A549 (cell line): ENCODE results near the gene DDX55. TPM values are rescaled to one million over a fixed set of nuclear protein-coding genes. Genes with fewer than 3 reads are reported as not detected.
"Not testable (repeated sequence)": the region's sequence is repeated elsewhere in the genome, so short reads cannot be mapped to it uniquely, and the experiment has no call there.

ENCODE experiments used
- ATAC-seq, 2 experiments: fragments of 200-7000 bp in 1 of 2; fragments of >200 bp in 1 of 2; cut with Nextera tagmentation in 1 of 2; cut with Tn5 transposase in 1 of 2; 3 replicates each; pipeline versions ENCODE4 v1.8.0 to v1.9.1; 2018 to 2020; ENCODE audit warnings: mild to moderate bottlenecking in 1 of 2, moderate library complexity in 1 of 2
- CTCF ChIA-PET: fragments of 300-600 bp; sonication (Branson Sonifier 250); formaldehyde crosslinking; extraction: SDS; loops from one replicate; lab custom pipeline; 2021; ENCODE audit warnings: antibody characterized with exemption, inconsistent platforms; lab: Yijun Ruan, JAX
- POLR2A ChIA-PET: fragments of 350-600 bp; formaldehyde crosslinking; extraction: SDS; loops from one replicate; lab custom pipeline; 2021; ENCODE audit warnings: antibody characterized with exemption, inconsistent platforms; lab: Yijun Ruan, JAX
- DNase-seq, 2 experiments: peaks; one replicate each; pipeline versions ENCODE4 v3.0.0 to v3.0.0-alpha.2; 2011 to 2016; ENCODE audit warnings: low read depth in 1 of 2, low spot score in 1 of 2
- FAIRE-seq: peaks from 2 replicates; lab custom pipeline; 2011; peaks lifted over from hg19 to GRCh38; lab: Jason Lieb, UNC
- H3K27ac ChIP-seq, 2 experiments: fragments of >200 bp; sonication (Bioruptor Twin); formaldehyde crosslinking; 3 replicates each; pipeline ENCODE4 v1.5.1; 2016 to 2017
- H3K4me1 ChIP-seq: fragments of >200 bp; sonication (Bioruptor Twin); formaldehyde crosslinking; 3 replicates; pipeline ENCODE4 v1.6.1; 2016
- H3K4me2 ChIP-seq: fragments of >200 bp; sonication (Bioruptor Twin); formaldehyde crosslinking; 3 replicates; pipeline ENCODE4 v1.6.1; 2016
- H3K4me3 ChIP-seq: fragments of >200 bp; sonication (Bioruptor Twin); formaldehyde crosslinking; 3 replicates; pipeline ENCODE4 v1.5.1; 2016
- H3K9me3 ChIP-seq: fragments of >200 bp; sonication (Bioruptor Twin); formaldehyde crosslinking; 3 replicates; pipeline ENCODE4 v1.6.1; 2016
- CHD2 ChIP-seq: fragments of 150-350 bp; IDR thresholded peaks from 2 replicates; pipeline ENCODE4 v1.6.1; 2014; ENCODE audit warnings: low read length; ENCODE audit not compliant: partially characterized antibody
- FOXS1 ChIP-seq: fragments of 250-450 bp; sonication (Bioruptor Pico); IDR thresholded peaks from 2 replicates; pipeline ENCODE4 v1.5.0; 2020; ENCODE audit warnings: mild to moderate bottlenecking, moderate library complexity
- HDAC2 ChIP-seq: fragments of 200-600 bp; sonication (generic); IDR thresholded peaks from 2 replicates; pipeline ENCODE4 v1.6.1; 2016
- MAFK ChIP-seq: fragments of 450-650 bp; IDR thresholded peaks from 2 replicates; pipeline ENCODE4 v1.6.1; 2014; ENCODE audit not compliant: partially characterized antibody
- NR3C1 ChIP-seq: fragments of >200 bp; sonication (Bioruptor Twin); formaldehyde crosslinking; IDR thresholded peaks from 3 replicates; pipeline ENCODE4 v1.6.1; 2017
- PHF8 ChIP-seq: fragments of 200-600 bp; sonication (generic); IDR thresholded peaks from 2 replicates; pipeline ENCODE4 v1.6.1; 2016; ENCODE audit warnings: low read depth, mild to moderate bottlenecking, antibody characterized with exemption, moderate library complexity, borderline replicate concordance
- RARB ChIP-seq: fragments of 250-450 bp; sonication (Bioruptor Pico); IDR thresholded peaks from 2 replicates; pipeline ENCODE4 v1.8.0; 2021; ENCODE audit warnings: mild to moderate bottlenecking, moderate library complexity
- SMC3 ChIP-seq: fragments of >200 bp; sonication (Bioruptor Twin); formaldehyde crosslinking; IDR thresholded peaks from 3 replicates; pipeline ENCODE4 v1.6.1; 2018; ENCODE audit warnings: inconsistent platforms
- SREBF2 ChIP-seq: fragments of 450-650 bp; IDR thresholded peaks from 2 replicates; pipeline ENCODE4 v1.6.1; 2014; ENCODE audit warnings: mild to moderate bottlenecking, moderate library complexity
- ZC3H11A ChIP-seq: fragments of 450-650 bp; IDR thresholded peaks from 2 replicates; pipeline ENCODE4 v1.6.1; 2014; ENCODE audit warnings: antibody characterized with exemption, mild to moderate bottlenecking
- ZFP36 ChIP-seq: fragments of 450-650 bp; IDR thresholded peaks from 2 replicates; pipeline ENCODE4 v1.6.1; 2014; ENCODE audit warnings: borderline replicate concordance; ENCODE audit not compliant: partially characterized antibody
- ZNF302 ChIP-seq: fragments of 250-450 bp; sonication (Bioruptor Pico); IDR thresholded peaks from 2 replicates; pipeline ENCODE4 v1.9.0; 2021; ENCODE audit warnings: inconsistent platforms, mild to moderate bottlenecking, moderate library complexity
- WGBS: methylation state at CpG from one replicate; pipeline ENCODE4 v1.1.6; 2017; ENCODE audit errors: missing lambda C conversion rate; 5-methylcytosine and 5-hydroxymethylcytosine counted together
- polyA plus RNA-seq, 4 experiments: library from polyadenylated mRNA; depleted of rRNA in 3 of 4; stranded (reverse); fragments of >200 nt; fragmentation: RNase III in 1 of 4; extraction: RNeasy Plus Mini Kit Qiagen cat#74134 plus additional on column Dnase treatment in 1 of 4; gene quantifications; 2 replicates in 3 of 4; 3 replicates in 1 of 4; pipeline ENCODE4 v1.2.3, GENCODE V29; 2011 to 2017
- TF ChIP-seq, protein P1 (sequence below): fragments of 200-600 bp; sonication (generic); IDR thresholded peaks from 2 replicates; pipeline ENCODE4 v1.6.1; 2016; ENCODE audit warnings: antibody characterized with exemption, mild to moderate bottlenecking, moderate library complexity
- TF ChIP-seq, protein P2 (sequence below): fragments of 150-350 bp; IDR thresholded peaks from 2 replicates; pipeline ENCODE4 v1.6.1; 2014; ENCODE audit warnings: low read depth, mild to moderate bottlenecking, low read length
- TF ChIP-seq, protein P3 (sequence below): IDR thresholded peaks from 2 replicates; pipeline ENCODE4 v1.6.1; 2012
- TF ChIP-seq, protein P4 (sequence below): fragments of 450-650 bp; IDR thresholded peaks from 2 replicates; pipeline ENCODE4 v1.6.1; 2014; ENCODE audit warnings: antibody characterized with exemption

The DDX55 gene
- polyA plus RNA-seq, 2 of the 4 experiments (the other 2 are of a cell fraction), result 37.5 to 63.4 TPM

DNA sequence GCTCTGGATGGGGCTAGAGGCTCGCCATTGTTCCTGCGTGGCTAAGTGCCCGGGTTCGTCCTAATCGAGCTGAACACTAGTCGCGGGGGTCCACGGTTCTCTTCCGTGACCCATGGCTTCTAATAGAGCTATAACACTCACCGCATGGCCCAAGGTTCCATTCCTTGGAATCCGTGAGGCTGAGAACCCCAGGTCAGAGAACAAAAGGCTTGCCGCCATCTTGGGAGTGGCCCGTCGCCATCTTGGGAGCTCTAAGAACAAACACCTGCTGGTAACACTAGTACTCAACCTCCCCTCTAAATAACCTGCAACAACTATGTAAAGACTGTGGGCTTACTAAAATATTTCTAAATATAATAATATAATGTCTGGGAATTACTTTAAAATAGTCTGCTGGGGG lies 43.4 kb upstream of the DDX55 start:
- 86% methylated on average over 13 of the region's 14 CpGs for WGBS
- POLR2A ChIA-PET, H3K9me3 ChIP-seq, H3K4me1 ChIP-seq, FAIRE-seq, ATAC-seq, H3K4me3 ChIP-seq, DNase-seq, H3K27ac ChIP-seq, H3K4me2 ChIP-seq: not testable (repeated sequence)
- CTCF ChIA-PET, result interaction anchor here (2.6 kb wide), 1 partner anchor 24 kb away, joined by 12 read pairs; no protein-coding TSS in a partner anchor

DNA sequence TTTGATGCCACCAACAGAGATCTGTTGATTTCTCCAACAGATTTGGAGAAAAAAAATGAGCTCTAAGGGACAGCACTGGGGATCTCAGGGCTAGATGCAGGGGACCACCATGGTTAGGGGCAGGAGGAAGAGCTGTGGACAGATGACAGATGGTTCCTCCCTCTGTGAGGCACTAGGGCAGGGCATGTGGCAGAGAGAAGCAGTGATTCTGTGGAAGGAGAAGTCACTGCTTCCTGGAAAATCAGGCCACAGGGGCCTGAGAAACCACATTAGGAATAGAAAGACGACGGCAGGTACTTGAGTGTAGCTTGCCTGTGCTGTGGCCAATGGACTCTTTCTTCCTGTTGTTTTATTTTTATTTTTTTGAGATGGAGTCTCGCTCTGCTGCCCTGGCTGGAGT lies 42.4 kb upstream of the DDX55 start:
- Histone ChIP-seq H3K4me2 (no peak overlapping the region), H3K4me1 (no peaks in the 10 kb centered on the region), H3K4me3 (no peak overlapping the region), H3K27ac (no peak overlapping the region), H3K9me3 (no peaks in the 10 kb centered on the region)
- 78% methylated on average over 3 of the region's 3 CpGs for WGBS
- TF ChIP-seq FOXS1 (CRISPR knock-in tag) (no peak), ZC3H11A (no peak), RARB (no peak), SREBF2 (no peak), CHD2 (no peak), ZFP36 (no peak), NR3C1 (no peak), HDAC2 (no peak), ZNF302 (CRISPR knock-in tag) (no peak)
- TF ChIP-seq, protein P1, sequence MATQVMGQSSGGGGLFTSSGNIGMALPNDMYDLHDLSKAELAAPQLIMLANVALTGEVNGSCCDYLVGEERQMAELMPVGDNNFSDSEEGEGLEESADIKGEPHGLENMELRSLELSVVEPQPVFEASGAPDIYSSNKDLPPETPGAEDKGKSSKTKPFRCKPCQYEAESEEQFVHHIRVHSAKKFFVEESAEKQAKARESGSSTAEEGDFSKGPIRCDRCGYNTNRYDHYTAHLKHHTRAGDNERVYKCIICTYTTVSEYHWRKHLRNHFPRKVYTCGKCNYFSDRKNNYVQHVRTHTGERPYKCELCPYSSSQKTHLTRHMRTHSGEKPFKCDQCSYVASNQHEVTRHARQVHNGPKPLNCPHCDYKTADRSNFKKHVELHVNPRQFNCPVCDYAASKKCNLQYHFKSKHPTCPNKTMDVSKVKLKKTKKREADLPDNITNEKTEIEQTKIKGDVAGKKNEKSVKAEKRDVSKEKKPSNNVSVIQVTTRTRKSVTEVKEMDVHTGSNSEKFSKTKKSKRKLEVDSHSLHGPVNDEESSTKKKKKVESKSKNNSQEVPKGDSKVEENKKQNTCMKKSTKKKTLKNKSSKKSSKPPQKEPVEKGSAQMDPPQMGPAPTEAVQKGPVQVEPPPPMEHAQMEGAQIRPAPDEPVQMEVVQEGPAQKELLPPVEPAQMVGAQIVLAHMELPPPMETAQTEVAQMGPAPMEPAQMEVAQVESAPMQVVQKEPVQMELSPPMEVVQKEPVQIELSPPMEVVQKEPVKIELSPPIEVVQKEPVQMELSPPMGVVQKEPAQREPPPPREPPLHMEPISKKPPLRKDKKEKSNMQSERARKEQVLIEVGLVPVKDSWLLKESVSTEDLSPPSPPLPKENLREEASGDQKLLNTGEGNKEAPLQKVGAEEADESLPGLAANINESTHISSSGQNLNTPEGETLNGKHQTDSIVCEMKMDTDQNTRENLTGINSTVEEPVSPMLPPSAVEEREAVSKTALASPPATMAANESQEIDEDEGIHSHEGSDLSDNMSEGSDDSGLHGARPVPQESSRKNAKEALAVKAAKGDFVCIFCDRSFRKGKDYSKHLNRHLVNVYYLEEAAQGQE, result no peak
- TF ChIP-seq, protein P2, sequence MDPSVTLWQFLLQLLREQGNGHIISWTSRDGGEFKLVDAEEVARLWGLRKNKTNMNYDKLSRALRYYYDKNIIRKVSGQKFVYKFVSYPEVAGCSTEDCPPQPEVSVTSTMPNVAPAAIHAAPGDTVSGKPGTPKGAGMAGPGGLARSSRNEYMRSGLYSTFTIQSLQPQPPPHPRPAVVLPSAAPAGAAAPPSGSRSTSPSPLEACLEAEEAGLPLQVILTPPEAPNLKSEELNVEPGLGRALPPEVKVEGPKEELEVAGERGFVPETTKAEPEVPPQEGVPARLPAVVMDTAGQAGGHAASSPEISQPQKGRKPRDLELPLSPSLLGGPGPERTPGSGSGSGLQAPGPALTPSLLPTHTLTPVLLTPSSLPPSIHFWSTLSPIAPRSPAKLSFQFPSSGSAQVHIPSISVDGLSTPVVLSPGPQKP, result no peak
- TF ChIP-seq, protein P3, sequence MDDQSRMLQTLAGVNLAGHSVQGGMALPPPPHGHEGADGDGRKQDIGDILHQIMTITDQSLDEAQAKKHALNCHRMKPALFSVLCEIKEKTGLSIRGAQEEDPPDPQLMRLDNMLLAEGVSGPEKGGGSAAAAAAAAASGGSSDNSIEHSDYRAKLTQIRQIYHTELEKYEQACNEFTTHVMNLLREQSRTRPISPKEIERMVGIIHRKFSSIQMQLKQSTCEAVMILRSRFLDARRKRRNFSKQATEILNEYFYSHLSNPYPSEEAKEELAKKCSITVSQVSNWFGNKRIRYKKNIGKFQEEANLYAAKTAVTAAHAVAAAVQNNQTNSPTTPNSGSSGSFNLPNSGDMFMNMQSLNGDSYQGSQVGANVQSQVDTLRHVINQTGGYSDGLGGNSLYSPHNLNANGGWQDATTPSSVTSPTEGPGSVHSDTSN, result no peak
- FAIRE-seq (no peak), ATAC-seq (peak in 1 of 2 experiments; percentile 40; a peak in 2 of 6 replicates), DNase-seq (no peak)
- ChIA-PET POLR2A (interaction anchor here (0.6 to 0.7 kb wide), 3 partner anchors 18 to 332 kb away, joined by 3 to 6 read pairs (median 4); no protein-coding TSS in a partner anchor), CTCF (interaction anchor here (0.5 to 2.6 kb wide), 3 partner anchors 11 to 252 kb away, joined by 3 to 12 read pairs (median 5); no protein-coding TSS in a partner anchor)

DNA sequence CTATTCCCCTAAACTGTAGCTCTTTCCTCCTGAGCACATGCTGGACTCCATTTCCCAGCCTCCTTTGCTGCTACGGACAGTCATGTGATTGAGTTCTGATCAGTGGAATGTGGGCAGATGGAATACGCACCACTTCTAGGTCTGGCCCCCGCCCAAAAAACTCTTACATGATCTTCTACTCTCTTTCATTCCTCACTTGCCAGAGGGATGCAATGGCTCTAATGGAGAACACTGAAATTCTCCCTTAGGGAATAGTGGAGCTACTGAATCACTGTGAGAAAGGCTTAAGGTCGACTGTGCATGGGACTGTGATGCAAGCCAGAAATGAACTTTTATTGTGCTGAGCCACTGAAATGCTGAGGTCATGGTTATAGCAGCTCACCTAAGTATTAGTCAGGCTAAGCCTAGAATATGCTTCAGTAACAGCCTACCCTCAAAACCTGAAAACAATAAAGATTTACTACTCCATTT lies 30.5 kb upstream of the DDX55 start:
- POLR2A ChIA-PET, result no interaction called here
- H3K4me2 ChIP-seq, result peak overlapping the region; percentile 61
- FAIRE-seq, result no peak

More for the DNA sequence above, 30.5 kb upstream of the DDX55 start:
- Histone ChIP-seq H3K4me3 (no peak overlapping the region), H3K9me3 (no peaks in the 10 kb centered on the region), H3K4me1 (no peaks in the 10 kb centered on the region; the same call in 2 of the 3 replicates), H3K27ac (peak overlapping the region; percentile 35 to 58; a peak in 4 of 6 replicates)
- DNase-seq (peak; percentile 46 to 63), ATAC-seq (peak; percentile 90 to 93)
- CTCF ChIA-PET, result interaction anchor here (0.7 to 1.4 kb wide), 3 partner anchors 23 to 34 kb away, joined by 3 to 5 read pairs (median 4); partner anchors contain the start of gene DDX55
- 22% methylated on average over 4 of the region's 4 CpGs for WGBS
- TF ChIP-seq HDAC2, result no peak
- peak; percentile 71 for TF ChIP-seq MAFK
- TF ChIP-seq, protein P4, sequence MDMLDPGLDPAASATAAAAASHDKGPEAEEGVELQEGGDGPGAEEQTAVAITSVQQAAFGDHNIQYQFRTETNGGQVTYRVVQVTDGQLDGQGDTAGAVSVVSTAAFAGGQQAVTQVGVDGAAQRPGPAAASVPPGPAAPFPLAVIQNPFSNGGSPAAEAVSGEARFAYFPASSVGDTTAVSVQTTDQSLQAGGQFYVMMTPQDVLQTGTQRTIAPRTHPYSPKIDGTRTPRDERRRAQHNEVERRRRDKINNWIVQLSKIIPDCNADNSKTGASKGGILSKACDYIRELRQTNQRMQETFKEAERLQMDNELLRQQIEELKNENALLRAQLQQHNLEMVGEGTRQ, result peak; percentile 71
- no peak for TF ChIP-seq PHF8
- TF ChIP-seq SMC3, result no peak
